Ishikawa (cell line): ENCODE measurements around the gene AKT1S1.
A peak's percentile ranks its signal among the peaks of the same experiment; 100 is the strongest.

Source experiments
- EGR1 ChIP-seq: IDR thresholded peaks from 2 replicates; pipeline ENCODE4 v1.6.1; 2012
- EP300 ChIP-seq: IDR thresholded peaks from 2 replicates; pipeline ENCODE4 v1.6.1; 2012; ENCODE audit warnings: borderline replicate concordance
- NFIC ChIP-seq: IDR thresholded peaks from 2 replicates; pipeline ENCODE4 v1.6.1; 2012
- TCF12 ChIP-seq: IDR thresholded peaks from 2 replicates; pipeline ENCODE4 v1.6.1; 2012; ENCODE audit warnings: low read depth
- TF ChIP-seq, protein P1 (sequence below): IDR thresholded peaks from 2 replicates; pipeline ENCODE4 v1.6.1; 2012
- TF ChIP-seq, protein P2 (sequence below): IDR thresholded peaks from 2 replicates; pipeline ENCODE4 v1.6.1; 2012; ENCODE audit warnings: low read depth, mild to moderate bottlenecking

DNA sequence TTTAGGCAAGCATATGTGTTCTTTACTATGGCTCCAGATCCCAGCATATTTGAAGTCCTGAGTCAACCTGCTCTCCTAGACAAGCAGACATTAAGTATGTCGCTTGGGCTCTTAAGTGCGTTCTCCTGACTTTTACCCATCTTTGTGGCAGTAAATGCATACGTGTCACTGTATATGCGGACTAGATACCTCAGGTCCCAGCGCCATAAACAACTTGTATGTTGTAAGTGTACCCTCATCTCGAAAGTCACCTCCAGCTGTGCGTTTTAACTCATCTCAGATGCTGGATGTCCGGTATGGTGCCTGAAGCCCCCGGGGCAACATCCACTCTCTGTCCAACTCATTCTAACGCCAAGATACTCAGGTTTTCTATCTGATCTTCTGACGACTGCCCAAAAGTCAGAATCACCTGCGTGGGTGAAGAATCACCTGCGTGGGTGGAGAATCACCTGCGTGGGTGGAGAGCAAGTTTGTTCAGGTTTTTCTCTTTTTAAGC lies 24.5 kb downstream of the AKT1S1 start:
- TF ChIP-seq, protein P1, sequence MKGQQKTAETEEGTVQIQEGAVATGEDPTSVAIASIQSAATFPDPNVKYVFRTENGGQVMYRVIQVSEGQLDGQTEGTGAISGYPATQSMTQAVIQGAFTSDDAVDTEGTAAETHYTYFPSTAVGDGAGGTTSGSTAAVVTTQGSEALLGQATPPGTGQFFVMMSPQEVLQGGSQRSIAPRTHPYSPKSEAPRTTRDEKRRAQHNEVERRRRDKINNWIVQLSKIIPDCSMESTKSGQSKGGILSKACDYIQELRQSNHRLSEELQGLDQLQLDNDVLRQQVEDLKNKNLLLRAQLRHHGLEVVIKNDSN: no peak
- TF ChIP-seq, protein P2, sequence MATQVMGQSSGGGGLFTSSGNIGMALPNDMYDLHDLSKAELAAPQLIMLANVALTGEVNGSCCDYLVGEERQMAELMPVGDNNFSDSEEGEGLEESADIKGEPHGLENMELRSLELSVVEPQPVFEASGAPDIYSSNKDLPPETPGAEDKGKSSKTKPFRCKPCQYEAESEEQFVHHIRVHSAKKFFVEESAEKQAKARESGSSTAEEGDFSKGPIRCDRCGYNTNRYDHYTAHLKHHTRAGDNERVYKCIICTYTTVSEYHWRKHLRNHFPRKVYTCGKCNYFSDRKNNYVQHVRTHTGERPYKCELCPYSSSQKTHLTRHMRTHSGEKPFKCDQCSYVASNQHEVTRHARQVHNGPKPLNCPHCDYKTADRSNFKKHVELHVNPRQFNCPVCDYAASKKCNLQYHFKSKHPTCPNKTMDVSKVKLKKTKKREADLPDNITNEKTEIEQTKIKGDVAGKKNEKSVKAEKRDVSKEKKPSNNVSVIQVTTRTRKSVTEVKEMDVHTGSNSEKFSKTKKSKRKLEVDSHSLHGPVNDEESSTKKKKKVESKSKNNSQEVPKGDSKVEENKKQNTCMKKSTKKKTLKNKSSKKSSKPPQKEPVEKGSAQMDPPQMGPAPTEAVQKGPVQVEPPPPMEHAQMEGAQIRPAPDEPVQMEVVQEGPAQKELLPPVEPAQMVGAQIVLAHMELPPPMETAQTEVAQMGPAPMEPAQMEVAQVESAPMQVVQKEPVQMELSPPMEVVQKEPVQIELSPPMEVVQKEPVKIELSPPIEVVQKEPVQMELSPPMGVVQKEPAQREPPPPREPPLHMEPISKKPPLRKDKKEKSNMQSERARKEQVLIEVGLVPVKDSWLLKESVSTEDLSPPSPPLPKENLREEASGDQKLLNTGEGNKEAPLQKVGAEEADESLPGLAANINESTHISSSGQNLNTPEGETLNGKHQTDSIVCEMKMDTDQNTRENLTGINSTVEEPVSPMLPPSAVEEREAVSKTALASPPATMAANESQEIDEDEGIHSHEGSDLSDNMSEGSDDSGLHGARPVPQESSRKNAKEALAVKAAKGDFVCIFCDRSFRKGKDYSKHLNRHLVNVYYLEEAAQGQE: no peak
- TF ChIP-seq EP300 (no peak), TCF12 (no peak), NFIC (no peak), EGR1 (peak; percentile 19; the same call in 1 of the 2 replicates)
